Ramos (cell line): ENCODE measurements around the gene CELF6.

Experiments used
- in situ Hi-C: fragments of 300-500 bp; cut with MboI; formaldehyde crosslinking; loops from one replicate; pipeline ENCODE4 v1.14.3; 2022; ENCODE audit warnings: low sequenced_read_pairs; ENCODE audit not compliant: unreplicated experiment

The CELF6 gene

DNA sequence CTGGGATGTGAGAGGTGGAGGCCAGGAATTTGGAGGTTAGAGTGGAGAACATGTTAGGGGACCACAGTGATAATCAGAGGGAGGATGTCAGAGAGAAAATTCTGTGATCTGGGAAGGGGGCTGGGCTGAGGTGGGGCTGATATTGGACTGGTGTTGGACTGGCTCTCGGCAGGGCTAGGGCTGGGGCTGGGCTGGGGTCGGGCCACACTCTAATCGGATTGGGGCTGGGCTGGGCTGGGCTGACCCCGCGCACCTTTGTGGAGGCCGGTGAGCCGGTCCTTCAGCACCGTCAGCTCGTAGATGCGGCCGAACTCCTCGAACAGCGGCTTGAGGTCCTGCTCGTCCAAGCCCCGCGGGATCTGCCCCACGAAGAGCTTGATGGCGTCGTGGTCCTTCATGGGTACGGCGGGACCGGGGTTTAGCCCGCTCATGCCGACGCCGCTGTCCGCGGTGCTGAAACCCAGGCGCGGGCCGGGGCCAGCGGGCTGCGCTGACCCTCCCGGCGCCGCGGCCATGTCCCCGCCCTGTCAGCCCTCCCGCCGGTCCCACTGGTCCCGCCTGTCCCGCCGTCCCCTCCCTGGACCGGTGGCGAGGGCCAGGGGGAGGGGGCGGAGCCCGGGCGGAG, 485 bp downstream of the CELF6 start:
- in situ Hi-C loops: no loop called here

DNA sequence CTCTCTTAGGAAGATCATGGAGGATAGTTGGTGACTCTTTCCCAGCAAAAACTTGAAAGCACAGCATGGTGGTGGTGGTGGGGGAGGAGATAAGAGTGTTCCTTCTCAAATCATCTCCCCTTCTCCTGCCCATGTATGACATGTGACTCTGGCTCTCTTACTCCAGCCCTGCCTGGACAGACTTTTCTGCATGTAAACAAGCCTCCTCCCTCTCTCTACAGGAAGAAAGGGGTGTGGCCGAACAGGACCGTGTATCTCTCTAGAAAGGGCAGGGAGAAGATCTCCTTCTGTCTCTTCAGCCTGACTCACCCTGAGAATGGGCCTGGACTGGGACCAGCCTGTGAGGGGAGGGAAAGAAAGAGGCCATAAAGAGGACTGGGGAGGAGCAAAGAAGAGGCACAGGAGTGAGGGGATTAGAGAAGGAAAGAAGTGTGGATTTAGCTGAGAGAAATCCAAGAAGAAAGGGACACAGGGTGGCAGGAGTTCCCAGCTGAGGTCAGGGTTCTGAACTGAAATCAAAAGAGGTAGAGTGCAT, 1.5 kb downstream of the CELF6 start:
- in situ Hi-C loops: no loop called here

DNA sequence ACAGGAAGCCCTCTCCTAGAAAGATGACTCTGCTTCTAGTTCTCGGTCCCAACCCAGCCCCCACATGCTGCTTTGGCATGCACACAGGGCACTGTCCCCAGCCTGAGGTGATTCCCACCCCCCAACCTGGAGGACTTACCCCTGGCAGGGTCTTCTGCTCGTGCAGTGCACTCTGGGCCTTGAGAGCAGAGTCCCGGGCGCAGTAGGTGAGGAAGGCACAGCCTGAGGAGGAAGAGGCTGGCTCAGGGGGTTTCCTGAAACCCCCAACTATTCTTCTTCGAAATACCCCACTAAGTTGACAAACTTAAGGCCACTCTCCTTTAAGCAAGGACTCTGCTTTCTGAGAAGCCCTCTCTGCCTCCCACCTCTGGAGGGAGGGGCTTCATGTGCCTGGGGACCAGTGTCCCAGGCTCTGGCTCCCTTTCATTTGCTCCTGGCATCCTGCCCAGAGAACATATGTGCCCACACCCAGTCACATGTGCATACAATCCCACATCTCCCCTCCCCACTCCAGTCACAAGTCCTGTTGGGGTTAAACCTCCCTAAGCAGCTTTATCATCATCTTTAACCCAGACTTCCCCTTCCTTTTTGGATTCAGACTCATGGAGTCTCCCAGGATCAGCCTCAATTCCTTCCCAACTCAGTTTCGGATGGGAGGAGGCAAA, 4.1 kb downstream of the CELF6 start:
- in situ Hi-C loops: no loop called here

DNA sequence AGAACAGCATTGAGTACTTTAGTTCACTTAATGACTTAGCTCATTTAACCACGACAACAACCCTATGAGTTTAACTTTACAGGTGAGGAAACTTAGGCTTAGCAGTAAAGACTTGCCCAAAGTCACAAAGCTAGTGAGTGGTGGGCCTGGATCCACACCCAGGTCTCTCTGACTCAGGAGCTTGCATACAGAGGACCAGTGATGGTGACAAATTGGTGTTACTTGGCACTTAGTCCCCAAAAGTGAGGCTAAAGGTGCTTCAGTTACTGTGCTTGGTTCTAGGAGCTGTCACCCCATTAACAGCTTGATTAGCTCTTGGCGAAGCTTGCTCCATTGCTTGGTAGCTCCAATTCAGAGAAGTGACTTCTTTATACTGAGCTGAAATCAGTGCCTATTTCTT, 6.1 kb downstream of the CELF6 start:
- in situ Hi-C loops: no loop called here

DNA sequence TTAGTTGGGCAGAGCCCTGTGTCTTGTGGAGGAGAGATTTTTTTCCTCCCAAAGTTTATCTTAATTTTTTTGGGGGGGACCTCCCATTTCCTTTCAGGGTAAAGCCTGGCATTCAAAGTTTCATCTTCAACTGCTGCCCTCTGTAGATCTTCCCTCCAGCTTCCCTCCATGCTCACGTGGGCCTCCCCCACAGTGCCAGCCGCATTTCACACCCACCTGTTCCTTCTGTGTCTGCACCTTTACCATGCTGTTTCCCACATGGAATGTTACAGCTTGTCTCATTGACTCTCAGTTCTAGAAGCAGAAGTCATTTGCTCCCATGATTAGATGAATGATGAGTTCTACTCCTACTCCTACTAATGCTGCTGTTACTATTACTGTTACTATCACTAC, 6.5 kb downstream of the CELF6 start:
- in situ Hi-C loops: no loop called here

DNA sequence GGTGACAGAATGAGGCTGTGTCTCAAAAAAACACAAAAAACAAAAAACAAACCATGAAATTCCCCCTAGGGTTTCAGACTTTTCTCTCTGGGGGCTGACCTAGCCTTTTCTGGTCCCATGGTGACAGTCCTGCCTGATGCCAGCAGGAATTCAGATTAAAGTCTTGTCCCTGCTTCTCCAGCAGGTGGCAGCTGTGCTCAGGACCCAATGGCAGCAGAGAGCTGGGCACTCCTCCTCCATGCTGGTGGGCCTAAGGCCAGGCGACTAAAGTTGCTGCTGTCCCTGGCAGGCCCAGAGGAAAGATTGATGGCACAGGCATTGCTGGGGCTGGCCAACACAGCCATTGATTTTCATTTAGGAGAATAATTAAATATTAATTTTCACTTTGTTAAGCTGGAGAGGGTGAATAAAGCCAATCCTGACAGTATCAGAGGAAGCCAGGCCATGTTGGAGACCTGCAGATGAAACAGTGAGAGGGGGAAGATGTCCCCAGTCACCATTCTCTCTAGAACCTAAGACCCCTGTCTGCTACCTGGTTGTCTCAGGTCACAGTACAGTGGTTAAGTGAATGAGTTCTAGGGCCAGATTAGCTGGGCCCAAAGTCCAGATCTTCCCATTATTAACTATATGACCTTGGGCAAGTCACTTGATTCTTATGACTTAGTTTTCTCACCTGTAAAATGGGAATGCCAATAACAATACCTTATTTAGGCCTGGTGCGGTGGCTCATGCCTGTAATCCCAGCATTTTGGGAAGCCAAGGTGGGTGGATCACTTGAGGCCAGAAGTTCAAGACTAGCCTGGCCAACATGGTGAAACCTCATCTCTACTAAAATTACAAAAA, 7.1 kb downstream of the CELF6 start:
- in situ Hi-C loops: no loop called here

DNA sequence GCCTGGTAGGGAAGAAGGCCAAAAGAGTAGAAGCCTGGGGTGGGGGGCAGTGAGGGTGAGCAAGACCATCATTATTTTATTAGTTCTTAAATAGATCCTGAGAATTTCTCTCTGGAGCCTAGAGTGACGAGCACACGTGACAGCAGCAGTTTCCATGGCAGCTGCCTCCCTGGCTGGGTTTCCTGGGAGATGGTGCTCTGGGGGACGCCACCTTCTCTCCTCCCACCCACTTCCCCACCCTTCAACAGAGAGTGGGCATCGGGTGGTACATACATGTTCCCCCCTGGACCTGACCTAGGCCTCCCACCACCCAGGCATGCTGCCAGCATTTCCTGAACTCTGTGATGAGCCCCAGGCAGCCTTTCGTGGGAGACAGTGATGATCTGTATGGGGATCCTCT, 12.9 kb downstream of the CELF6 start:
- in situ Hi-C loops: no loop called here

DNA sequence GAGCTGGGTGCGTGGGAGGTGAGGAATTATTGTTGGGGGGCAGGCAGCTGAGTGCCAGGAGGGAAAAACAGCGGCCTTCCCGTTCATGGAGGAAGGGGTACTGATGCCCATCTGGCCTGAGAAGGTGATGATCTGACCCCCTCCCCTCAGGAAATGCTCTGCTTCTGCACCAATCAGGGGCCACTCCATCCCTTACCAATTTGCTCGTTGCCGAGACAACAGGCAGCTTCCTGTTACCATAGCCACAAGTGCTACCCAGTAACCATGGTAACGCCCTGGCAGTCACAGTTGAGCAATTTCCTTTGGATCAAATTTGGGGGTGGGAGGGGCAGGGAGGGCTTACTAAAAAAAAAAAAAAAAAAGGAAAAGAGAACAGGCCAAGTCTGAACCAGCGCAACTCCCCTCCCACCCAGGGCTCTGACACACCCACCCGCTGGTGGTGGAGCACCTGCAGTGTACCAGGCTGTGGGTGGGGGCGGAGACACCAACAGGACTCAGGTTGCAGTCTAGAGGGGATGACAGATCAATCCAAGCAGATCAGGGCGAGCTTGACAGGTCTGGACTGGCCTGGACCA, 13.7 kb downstream of the CELF6 start:
- in situ Hi-C loops: no loop called here

DNA sequence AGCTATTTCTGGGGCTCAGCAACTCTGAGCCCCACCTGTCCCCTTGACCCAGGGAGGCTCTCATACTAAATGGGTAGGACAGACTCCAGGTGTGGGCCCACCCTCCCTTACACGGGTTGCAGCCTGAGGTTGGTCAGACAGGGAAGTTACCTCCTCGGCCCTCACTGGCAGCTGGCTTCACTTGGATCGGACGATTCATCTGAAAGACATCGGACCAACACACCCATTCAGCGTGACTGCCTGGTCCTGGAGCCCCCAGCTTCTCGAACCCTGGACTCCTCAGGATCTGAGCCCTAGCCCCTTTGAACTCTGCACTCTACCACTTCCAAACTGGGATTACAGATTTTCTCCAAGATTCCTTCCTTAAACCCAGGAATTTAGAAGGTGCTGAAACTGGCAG, 15.4 kb downstream of the CELF6 start:
- in situ Hi-C loops: no loop called here

DNA sequence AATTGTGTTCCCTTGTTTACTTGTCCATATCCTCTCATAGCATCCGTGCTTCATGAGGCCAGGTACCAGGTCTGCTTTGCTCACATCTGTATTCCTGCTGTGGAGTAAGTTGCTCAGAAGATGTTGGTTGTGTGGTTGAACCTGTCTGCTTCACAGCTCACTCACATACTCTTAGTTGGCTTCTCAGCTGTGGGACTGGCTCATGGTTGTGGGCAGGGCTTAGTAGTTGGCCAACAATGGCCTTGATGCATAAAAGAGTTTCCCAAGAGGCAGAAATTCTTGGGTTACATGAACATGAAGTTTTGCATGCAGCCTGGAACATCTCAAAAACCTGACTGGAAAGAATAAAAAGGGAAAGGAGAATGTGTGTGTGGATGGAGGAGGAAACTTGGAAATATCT, 17.0 kb downstream of the CELF6 start:
- in situ Hi-C loops: no loop called here

DNA sequence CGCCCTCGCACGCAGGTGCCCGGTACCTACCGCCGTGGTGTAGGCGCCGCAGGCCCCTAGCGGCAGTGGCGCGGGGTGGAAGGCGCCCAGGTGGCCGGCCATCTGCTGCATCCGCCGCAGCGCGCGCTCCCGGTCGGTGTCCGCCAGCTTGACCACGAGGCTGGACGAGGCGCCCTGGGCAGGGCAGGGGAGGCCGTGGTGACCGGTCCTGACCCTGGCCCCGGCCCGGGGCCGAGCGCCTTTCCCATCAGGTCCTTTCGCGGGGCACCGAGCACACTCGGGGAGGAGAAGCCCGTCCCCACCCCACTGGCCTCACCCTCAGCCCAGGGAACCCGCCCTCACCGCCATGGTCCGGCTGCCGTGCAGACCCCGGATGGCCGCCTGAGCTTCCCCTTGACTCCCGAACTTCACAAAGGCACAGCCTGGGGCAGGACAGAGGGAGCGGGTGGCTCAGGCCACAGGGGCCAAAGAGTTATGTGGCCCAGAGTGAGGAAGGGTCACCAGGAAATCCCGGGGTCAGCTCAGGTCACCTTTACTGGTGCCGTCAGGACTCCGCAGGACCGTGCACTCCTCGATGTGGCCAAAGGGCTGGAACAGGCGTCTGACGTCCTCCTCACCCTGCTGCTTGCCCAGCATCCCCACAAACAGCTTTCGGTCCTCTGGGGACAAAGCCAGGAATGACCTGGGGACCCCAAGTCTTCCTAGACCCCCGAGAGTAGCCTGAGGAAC, 30.2 kb downstream of the CELF6 start:
- in situ Hi-C loops: no loop called here

DNA sequence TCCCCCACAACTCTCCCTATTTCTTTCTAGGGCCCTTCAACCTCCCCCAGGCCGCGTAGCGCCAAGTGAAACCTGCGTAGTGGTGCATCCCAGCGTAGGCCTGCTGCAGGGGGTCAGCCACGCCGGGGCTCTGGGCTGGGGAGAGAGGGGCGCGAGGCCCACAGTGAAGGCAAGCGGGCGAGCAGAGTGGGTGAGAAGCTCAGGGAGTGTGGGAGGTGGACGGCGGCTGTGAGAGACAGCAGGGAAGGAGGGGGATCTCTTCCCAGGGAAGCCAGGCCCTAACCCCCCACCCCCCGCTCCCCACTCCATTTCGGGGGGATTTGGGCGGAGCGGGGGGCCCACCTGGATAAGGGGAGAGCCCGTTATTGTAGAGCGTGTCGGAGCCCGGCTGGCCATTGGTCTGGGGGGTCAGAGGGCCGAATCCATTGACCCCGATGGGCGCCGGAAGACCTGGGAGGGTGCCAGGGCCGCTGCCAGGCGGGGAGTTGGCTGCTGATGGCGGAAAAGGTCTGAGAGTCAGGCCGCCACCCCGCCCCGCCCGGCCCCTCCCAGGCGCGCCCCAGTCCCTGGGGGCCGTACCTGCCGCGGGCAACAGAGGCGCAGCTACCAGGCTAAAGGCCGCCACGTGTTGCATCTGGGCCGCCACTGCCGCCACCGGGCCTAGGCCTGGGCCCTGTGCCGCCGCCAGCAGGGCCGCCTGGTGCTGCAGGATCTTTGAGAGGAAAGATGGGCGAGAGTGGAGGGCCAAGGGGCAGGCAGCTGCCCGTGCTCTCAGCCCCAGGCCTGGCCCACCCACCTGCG, 31.0 kb downstream of the CELF6 start:
- in situ Hi-C loops: no loop called here

DNA sequence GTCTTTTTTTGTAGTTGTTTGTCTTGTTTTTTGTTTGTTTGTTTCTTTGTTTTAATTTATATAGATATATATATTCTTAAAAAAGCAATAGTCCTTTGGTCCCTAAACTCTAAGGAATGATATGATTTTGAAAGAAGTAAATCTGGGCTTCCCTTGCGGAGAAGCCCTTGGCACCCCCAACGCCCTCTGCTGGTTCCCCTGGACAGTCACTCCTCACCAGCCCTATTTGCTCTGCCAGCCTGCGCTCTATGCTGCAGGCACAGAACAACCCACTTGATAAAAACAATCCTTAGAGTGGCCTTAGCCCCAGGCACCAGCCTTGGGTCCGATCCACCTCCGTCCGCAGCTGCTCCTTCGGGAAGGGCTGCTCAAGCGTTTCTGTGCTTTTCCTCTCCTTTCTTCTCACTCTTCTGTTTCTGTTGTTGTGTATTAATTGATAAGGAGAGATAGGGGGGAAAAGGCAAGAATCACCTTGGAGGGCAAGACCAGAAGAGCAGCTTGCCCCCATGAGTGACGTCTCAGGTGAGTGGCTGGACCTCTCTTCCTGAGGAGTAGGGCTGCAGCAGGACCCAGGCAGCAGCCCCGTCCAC, 33.9 kb downstream of the CELF6 start:
- in situ Hi-C loops: no loop called here

DNA sequence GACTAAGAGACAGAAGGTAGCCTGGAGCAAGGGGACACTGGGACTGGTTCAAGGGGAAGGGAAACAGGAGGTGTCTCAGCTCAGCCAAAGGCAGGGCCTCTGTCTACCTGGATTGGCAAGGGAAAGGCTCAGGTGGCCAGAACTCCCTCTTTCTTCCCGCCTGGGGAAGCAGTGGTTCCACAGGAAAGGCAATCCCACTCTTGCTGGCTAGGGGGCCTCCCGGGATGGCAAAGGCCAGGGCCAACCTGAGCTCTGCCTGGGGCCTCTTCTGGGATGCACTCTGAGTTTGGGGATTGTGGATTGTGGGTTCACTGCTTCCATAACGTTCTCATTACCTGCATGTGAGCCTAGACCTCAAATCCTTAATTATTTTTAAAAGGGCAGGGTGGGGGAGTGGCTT, 34.6 kb downstream of the CELF6 start:
- in situ Hi-C loops: no loop called here

DNA sequence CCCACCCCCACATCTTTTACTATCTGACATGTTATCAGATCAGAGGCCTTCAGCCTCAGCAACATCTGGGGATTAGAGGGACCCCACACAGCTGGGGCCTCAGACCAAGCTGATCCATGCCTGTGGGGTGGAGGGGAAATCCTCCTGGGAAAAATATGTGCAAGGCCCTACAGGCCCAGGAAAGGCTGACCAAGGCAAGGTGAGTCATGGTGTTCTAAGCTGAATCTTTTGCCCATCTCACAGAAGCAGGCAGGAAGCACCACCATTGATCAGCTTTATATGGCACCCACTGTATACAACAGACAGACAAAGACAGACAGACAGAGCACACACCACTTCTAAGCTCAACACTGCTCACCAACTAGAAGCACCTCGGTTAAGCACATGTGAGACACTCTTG, 35.2 kb downstream of the CELF6 start:
- in situ Hi-C loops: no loop called here

DNA sequence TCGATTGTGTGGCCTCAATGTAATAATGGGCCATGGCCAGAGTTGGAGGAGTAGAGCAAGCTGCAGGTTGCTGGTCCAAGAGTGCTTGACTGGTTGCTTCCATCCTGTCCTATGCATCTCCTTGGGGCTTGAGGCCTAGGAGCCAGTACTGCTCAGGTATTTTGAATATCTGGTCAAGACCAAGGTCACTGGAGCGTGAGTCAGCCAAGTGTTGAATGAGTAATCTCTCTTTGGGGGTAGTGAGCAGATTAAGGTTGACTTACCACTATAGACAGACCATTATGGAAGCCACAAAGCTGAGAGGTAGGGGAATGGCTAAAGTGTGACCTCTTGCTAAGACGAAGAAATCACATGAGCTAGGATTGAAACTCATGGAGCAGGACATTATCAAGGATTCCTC, 38.2 kb downstream of the CELF6 start:
- in situ Hi-C loops: no loop called here

DNA sequence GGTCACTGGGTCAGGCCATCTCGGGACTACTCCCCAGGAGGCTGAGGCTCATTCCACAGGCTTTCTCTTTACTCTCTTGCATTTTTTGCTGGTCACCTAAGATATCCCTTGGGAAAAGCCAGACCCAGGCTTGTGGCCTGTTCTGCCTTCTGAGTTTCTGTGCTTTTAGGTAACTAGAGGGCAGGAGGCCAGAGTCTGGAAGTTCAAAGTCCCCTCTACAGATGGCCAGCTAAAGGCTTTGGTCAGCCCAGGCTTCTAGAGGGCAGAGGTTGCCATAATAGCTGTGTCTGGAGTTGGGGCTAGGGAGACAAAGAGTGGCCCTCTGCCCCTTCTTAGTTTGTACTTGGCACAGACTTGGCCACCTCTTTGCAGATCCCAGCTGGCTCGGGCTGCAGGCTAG, 39.2 kb downstream of the CELF6 start:
- in situ Hi-C loops: no loop called here

DNA sequence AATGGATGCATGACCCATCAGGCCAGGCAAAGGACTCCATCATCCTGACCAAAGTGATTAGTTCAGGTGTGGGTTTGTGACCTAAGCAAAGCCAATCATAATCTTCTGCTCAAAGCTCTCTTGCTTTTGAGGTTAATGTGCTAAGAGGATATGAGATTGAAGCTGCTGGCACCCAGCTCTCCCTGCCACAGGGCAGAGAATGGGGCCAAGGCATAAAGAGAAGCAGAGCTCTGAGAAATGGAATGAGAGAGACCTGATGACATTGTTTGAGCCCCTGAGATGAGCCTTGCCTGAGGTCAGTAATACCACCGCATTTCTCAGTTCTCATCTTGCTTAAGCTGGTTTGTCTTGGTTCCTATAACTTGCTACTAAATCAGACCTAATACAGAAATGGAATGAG, 41.2 kb downstream of the CELF6 start:
- in situ Hi-C loops: no loop called here

DNA sequence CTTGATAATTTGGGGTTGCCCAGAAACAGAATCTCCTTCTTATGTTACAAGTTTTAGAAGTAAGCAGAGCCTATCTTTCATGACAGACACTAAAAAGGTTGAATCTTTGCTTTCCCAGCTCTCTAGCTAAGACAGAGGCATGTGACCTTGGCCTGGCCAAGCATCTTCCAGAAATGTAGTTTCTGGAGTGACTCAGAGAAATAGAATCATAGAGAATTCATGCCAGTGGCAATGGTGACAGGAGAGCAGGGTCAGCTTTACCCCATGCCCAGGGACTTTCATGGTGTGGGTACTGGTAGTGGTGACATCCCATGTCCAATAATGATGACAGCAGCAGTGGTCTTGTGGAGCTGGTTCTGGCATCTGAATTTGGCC, 43.6 kb downstream of the CELF6 start:
- in situ Hi-C loops: no loop called here
